ENCODE results near the gene TSPAN12. TPM values are rescaled to one million over a fixed set of nuclear protein-coding genes. Genes with fewer than 3 reads are reported as not detected.
"Not testable (repeated sequence)": the region's sequence is repeated elsewhere in the genome, so short reads cannot be mapped to it uniquely, and the experiment has no call there.

Gene TSPAN12
- total RNA-seq, 2 donors from 2014 or later, result 35.6 to 50.3 TPM

DNA sequence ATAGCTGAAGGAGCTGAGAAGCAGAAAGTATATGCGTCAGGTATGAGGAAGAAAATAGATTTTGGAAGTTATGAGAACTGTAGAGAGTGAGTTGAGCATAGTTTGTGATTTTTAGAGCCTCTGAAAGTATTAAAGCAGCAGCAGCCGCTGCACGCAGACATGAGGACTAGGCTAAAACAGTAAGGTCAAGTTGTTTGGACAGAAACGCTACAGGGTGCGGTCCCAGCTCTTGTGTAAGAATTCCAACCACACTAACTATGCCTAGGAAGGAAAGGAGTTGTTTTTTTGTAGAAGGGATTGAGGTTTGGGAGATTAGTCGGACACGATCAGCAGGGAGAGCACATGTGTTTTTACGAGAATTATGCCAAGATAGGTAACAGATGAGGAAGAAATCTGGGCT is 78.9 kb downstream of the TSPAN12 start:
- H3K9me3 ChIP-seq (ENCODE audit: control insufficient read depth, low read length); H3K4me3 Mint-ChIP-seq; H3K9ac ChIP-seq (ENCODE audit: extremely low read depth, low read length, poor library complexity, severe bottlenecking); H3K9me3 Mint-ChIP-seq; H3K4me3 ChIP-seq (ENCODE audit: low read length); DNase-seq; H3K27me3 Mint-ChIP-seq (ENCODE audit: insufficient read depth); H3K27me3 ChIP-seq (ENCODE audit: control insufficient read depth, insufficient read depth, low read length, poor library complexity, severe bottlenecking); H3K36me3 Mint-ChIP-seq (ENCODE audit: low read depth); H3K27ac ChIP-seq (ENCODE audit: low read depth, low read length); H3K27ac Mint-ChIP-seq; H3K36me3 ChIP-seq (ENCODE audit: control insufficient read depth, insufficient read depth, low read length): not testable (repeated sequence)
- H3K4me1 ChIP-seq (ENCODE audit: control insufficient read depth, insufficient read depth, low read length), result peaks cover 15% of the 10 kb centered on the region
- 90 to 98% methylated on average over 5 to 8 of the region's 8 CpGs for WGBS, 2 experiments (ENCODE audit: insufficient coverage in 1 of 2, insufficient read length in 1 of 2)
- H3K4me1 Mint-ChIP-seq, result peaks cover 13% of the 10 kb centered on the region

DNA sequence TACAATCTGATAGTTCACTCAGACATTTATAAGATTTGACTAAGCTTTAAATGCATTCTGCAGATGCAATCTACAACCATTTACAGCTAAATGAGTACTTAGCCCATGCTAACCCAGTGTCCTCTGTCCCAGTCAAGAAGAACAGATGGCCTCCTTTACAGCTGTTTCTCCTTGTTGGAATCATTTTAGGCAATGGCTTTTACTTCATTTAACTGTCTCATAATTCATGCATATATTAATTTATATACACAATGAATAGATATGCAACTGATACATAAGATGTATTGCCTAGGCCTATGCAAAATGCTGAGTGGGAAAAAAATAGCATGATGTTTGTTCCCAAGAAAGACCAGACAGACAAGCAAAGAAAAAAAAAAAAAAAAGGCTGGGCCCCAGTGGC is 82.2 kb downstream of the TSPAN12 start:
- no peak overlapping the region for H3K4me3 Mint-ChIP-seq
- no peaks in the 10 kb centered on the region for H3K9me3 ChIP-seq (ENCODE audit: control insufficient read depth, low read length)
- H3K4me1 ChIP-seq (ENCODE audit: control insufficient read depth, insufficient read depth, low read length), result peaks cover 7% of the 10 kb centered on the region
- no peak overlapping the region for H3K4me3 ChIP-seq (ENCODE audit: low read length)
- H3K36me3 Mint-ChIP-seq (ENCODE audit: low read depth), result no peaks in the 10 kb centered on the region
- peak overlapping the region; percentile 27 for H3K27ac Mint-ChIP-seq
- H3K9me3 Mint-ChIP-seq, result no peaks in the 10 kb centered on the region
- H3K27ac ChIP-seq (ENCODE audit: low read depth, low read length), result no peak overlapping the region
- TF ChIP-seq, protein P1, sequence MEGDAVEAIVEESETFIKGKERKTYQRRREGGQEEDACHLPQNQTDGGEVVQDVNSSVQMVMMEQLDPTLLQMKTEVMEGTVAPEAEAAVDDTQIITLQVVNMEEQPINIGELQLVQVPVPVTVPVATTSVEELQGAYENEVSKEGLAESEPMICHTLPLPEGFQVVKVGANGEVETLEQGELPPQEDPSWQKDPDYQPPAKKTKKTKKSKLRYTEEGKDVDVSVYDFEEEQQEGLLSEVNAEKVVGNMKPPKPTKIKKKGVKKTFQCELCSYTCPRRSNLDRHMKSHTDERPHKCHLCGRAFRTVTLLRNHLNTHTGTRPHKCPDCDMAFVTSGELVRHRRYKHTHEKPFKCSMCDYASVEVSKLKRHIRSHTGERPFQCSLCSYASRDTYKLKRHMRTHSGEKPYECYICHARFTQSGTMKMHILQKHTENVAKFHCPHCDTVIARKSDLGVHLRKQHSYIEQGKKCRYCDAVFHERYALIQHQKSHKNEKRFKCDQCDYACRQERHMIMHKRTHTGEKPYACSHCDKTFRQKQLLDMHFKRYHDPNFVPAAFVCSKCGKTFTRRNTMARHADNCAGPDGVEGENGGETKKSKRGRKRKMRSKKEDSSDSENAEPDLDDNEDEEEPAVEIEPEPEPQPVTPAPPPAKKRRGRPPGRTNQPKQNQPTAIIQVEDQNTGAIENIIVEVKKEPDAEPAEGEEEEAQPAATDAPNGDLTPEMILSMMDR (conservative IDR thresholded peaks at IDR 0.05), result no peak
- H3K27me3 Mint-ChIP-seq (ENCODE audit: insufficient read depth), result no peaks in the 10 kb centered on the region
- H3K36me3 ChIP-seq (ENCODE audit: control insufficient read depth, insufficient read depth, low read length), result no peaks in the 10 kb centered on the region
- H3K4me1 Mint-ChIP-seq, result peaks cover 13% of the 10 kb centered on the region
- no peak overlapping the region for H3K9ac ChIP-seq (ENCODE audit: extremely low read depth, low read length, poor library complexity, severe bottlenecking)
- DNase-seq, result no peak
- H3K27me3 ChIP-seq (ENCODE audit: control insufficient read depth, insufficient read depth, low read length, poor library complexity, severe bottlenecking), result no peaks in the 10 kb centered on the region

DNA sequence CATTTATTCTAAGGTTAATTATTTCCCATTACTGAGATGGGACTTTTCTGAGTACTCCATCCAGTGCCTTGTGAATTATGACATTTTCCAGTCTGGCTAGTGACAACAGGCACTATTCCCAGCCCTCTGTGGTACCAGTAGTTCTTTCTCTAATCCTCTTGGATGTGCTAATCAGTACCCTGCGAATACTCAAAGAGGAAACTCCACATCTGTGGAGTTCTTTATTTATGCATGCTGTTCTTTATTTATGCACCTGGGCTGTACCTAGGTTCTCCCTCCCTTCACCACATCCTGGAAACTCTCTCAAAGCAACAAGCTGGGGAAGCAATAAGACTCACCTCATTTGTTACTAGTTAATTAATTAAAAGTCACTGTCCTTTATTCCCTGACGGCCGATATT is 83.5 kb downstream of the TSPAN12 start:
- Histone ChIP-seq H3K9me3 (ENCODE audit: control insufficient read depth, low read length) (no peaks in the 10 kb centered on the region), H3K4me3 (ENCODE audit: low read length) (no peak overlapping the region), H3K27ac (ENCODE audit: low read depth, low read length) (no peak overlapping the region), H3K36me3 (ENCODE audit: control insufficient read depth, insufficient read depth, low read length) (no peaks in the 10 kb centered on the region), H3K4me1 (ENCODE audit: control insufficient read depth, insufficient read depth, low read length) (peaks cover 7% of the 10 kb centered on the region), H3K27me3 (ENCODE audit: control insufficient read depth, insufficient read depth, low read length, poor library complexity, severe bottlenecking) (no peaks in the 10 kb centered on the region), H3K9ac (ENCODE audit: extremely low read depth, low read length, poor library complexity, severe bottlenecking) (no peak overlapping the region)
- DNase-seq, result no peak
- Mint-ChIP-seq H3K36me3 (ENCODE audit: low read depth) (peaks cover 2% of the 10 kb centered on the region), H3K4me3 (no peak overlapping the region), H3K4me1 (peaks cover 13% of the 10 kb centered on the region), H3K27ac (peak overlapping the region; percentile 64), H3K9me3 (no peaks in the 10 kb centered on the region), H3K27me3 (ENCODE audit: insufficient read depth) (no peaks in the 10 kb centered on the region)
- 63 to 73% methylated on average over 3 of the region's 3 CpGs for WGBS, 2 experiments (ENCODE audit: insufficient coverage in 1 of 2, insufficient read length in 1 of 2)
- TF ChIP-seq, protein P1 (conservative IDR thresholded peaks at IDR 0.05), result no peak

DNA sequence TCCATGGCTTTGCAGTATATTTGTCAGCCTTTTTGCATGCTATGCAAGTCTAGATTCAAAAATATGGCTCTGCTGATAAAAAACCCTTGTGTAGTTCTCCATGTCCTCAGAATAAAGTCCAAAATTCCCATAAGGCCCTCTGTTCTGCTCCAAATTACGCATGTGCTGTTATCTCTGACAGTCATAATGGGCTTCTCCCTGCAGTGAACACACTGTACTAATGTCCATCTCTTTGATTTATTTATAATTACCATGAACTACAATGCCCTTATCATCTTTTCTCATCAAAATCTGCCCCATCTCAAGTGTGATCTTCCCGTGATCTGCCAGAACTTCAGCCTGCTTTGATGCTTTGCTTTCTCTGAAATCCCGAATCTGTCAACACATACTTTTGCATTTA is 87.7 kb downstream of the TSPAN12 start:
- Histone ChIP-seq H3K4me3 (ENCODE audit: low read length) (no peak overlapping the region), H3K27ac (ENCODE audit: low read depth, low read length) (no peak overlapping the region), H3K36me3 (ENCODE audit: control insufficient read depth, insufficient read depth, low read length) (no peaks in the 10 kb centered on the region), H3K9me3 (ENCODE audit: control insufficient read depth, low read length) (no peaks in the 10 kb centered on the region), H3K9ac (ENCODE audit: extremely low read depth, low read length, poor library complexity, severe bottlenecking) (no peak overlapping the region), H3K4me1 (ENCODE audit: control insufficient read depth, insufficient read depth, low read length) (peaks cover 5% of the 10 kb centered on the region), H3K27me3 (ENCODE audit: control insufficient read depth, insufficient read depth, low read length, poor library complexity, severe bottlenecking) (no peaks in the 10 kb centered on the region)
- WGBS, 2 experiments (ENCODE audit: insufficient coverage in 1 of 2, insufficient read length in 1 of 2), result 93 to 96% methylated on average over 2 to 3 of the region's 3 CpGs
- TF ChIP-seq, protein P1 (conservative IDR thresholded peaks at IDR 0.05), result no peak
- H3K4me3 Mint-ChIP-seq, result no peak overlapping the region
- peaks cover 29% of the 10 kb centered on the region for H3K4me1 Mint-ChIP-seq
- no peaks in the 10 kb centered on the region for H3K27me3 Mint-ChIP-seq (ENCODE audit: insufficient read depth)
- peaks cover 9% of the 10 kb centered on the region for H3K36me3 Mint-ChIP-seq (ENCODE audit: low read depth)
- no peak for DNase-seq
- no peak overlapping the region for H3K27ac Mint-ChIP-seq
- no peaks in the 10 kb centered on the region for H3K9me3 Mint-ChIP-seq

All from endodermal cell (in vitro differentiated cells).